ENCODE results near the gene RTTN.
"Not testable (repeated sequence)": the region's sequence is repeated elsewhere in the genome, so short reads cannot be mapped to it uniquely, and the experiment has no call there.

Gene RTTN, protein sequence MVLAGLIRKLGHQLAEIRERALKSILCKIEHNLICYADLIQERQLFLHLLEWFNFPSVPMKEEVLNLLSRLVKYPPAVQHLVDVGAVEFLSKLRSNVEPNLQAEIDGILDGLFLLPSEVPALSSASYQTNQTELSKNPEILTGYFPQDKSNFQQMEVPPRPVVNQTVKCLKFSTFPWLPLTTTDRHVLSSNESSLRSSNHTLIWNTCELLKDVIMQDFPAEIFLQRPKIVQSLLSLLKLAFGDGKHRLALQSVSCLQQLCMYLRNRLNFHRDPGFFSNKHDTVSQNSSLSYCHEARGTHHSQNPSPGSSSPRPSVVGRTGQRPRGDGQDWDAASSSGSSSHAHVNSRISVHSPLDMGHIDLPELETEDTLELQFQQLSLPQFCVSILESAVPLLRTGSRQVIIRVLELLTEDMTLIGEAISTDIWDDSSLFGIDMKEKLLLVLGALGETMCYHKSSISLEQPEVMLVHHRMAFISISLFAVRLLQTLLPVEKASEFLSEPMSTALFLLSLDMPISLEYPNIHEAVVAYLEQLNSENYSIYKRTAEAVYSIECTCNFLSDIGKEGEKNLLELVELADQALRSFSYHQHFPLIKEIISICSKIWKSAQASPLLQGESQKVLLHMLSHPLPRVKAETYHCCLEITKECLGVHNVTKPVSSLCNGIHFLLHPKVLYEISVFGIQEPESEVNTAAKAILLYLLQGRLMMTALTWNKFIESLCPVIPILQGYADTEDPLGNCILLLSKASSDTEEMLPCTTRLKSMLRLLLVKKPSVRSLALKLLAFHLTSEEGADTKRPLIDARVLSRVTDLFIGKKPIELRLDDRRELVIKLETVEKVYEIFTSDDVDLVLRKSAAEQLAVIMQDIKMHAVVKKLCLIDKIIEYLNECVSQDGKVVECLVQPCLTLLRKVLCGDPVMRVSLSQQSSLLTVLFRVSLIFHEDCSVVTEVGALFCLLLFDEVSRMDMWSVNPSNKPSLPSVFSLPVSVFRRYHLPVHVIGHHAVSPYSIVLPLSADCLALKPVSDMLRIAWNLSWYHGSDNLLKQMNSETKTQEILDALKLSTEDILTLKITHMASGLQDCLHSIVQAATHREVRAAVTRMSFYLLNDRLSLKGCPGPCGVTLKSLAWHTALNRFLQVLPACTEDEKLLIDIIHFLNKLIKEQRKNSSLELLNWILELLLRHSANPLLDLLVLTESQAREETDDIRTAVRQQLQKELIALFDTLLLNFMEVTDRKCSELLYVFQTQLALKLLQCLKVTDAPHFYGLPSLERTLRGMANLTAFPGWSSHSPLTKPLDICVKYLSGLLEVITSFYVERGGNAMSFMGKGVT (N-terminal part only)

DNA sequence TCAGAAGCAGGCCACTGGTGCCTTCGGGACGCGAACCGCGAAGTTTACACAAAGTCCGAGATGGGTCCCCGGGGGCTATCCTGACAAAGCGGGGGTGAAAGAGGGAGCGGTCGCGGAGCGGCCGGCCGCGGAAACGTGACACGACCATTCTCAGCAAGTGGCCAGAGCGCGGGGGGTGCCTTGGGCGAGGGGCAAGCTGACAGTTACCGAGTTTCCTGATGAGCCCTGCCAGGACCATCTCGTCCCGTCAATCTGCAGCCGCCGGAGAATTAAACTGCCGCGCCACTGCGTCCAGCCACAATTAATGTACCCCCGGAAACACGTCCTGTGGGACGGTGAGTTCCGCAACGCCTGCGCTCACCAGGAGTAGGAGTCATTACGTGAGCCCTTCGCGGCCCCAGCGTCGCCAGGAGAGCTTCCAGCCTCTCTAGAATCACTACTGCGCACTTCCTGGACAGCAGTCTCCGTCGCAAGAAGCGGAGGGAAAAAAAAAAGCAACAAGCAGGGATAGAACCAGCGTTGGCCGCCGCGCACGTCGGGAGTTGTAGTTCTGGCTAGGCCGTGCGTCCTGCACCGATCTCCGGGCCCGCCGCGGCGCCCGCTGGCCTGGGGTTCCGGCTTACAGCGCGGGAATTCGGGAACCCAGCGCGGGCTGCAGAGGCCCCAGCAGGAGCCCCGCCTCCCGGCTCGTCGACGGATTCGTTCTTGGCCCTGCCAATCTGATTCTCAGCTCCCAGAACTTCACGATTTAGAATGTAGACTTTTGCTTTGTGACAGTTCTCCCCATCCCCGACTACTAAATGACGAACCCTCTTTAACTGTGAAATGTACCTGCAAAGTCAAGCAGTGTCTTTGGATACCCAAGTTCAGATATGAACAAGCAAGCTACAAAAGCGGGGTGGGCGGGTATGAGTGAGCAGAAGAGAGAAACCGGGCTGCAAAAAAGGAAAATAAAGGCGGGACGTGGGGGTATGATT is at the start of gene RTTN:
RTTN (minus strand) TSS at position 267 of the 977 bp plus-strand sequence; CDS start at position 238, 29 bp downstream.
- DNase-seq (ENCODE audit: low spot score) = peak; percentile 94

DNA sequence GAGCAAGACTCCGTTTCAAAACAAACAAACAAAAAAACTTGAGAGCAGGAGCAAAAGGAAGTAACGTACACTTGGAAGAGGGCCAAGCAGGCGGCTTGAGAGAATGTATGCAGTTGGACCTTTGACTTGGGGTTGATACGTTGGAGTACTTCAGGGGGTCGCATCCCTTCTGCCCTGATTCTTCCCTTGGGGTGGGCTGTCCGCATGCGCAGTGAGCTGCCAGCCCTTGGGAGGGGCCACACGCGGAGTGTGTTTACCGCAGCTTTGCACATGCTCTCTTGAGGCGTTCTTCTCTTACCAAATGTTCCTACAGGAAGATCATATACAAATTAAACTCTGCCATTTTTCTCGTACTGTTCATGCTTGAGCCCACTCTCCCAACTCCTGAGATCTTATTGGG is 45.3 kb upstream of the RTTN start:
- no peak for DNase-seq (ENCODE audit: low spot score)

DNA sequence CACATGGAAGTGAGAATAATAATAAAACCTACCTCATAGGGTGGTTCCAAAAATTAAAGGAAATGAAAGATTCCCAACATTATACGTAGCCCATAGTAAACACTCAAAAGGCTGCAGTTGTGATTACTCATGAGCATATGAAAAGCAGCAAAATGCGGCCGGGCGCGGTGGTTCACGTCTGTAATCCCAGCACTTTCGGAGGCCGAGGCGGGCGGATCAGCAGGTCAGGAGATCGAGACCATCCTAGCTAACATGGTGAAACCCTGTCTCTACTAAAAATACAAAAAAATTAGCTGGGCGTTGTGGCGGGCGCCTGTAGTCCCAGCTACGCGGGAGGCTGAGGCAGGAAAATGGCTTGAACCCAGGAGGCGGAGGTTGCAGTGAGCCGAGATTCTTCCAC is 44.4 kb upstream of the RTTN start:
- not testable (repeated sequence) for DNase-seq (ENCODE audit: low spot score)

DNA sequence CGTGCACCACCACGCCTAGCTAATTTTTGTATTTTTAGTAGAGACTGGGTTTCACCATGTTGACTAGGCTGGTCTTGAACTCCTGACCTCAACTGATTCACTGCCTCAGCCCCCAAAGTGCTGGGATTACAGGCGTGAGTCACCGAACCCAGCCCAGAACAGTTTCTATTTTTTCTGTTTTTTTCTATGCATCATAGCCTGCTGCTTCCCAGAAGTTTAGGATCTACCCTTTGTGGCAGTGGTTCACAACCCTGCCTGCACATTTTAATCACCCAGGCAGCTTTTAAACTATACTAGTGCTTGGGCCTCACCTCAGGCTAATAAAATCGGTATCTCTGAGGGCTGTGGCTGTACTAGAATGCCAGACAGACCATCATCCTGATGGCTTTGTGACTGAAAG is 43.6 kb upstream of the RTTN start:
- DNase-seq (ENCODE audit: low spot score) = no peak

DNA sequence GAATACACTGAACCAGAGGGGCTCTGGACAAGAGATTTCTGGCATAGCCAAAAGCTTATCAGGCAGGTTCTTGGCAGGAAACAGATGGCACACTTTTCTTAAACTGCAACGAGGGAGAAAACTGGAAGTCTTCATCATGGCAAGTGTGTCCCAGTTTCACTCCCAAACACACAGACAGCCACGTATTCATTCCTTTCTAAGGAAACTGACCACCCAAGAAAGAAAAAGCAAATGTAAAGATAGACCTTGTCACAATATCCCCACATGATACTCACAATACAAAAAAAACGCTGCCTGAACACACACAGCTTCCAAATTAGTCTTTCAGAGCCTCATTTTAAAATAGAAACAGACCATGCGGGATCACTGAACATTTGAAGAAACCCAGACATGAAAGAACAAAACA is 40.6 kb upstream of the RTTN start:
- no peak for DNase-seq (ENCODE audit: low spot score)

DNA sequence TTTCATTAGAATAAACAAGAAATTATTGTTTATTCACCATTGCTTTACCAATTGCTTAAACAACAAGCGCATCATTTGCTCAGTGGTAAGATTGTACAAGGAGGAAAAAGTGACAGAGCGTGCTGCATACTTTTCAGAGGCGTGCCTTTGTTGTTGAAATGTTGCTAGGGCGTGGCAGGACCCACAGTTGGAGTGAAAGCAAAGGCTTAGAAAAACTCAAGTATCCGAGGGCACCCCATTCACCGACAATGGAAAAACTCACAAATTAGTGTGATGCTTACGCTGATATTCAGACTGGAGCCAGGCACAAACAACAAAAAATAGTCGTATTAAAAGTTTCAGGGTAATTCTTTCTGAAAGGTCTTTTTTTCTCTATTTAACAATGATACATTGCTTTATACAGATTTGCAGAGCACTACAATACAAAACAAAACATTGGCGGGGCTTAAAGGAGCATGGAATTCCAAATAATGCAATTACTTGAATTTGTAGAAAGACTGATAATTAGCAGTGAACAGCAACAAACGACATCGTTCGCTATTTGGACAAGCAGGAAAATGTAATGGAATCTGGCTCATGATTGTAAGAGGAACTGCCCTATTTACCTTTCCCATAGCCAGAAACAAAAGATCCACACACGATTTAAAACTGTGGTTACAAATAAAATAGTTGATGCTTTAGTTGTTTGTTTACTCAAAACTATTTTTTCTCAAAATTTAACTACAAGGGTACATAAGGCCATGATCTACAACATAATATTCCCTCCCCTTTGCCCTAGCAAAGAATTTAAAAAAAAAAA is 37.8 kb upstream of the RTTN start:
- DNase-seq (ENCODE audit: low spot score) = no peak

DNA sequence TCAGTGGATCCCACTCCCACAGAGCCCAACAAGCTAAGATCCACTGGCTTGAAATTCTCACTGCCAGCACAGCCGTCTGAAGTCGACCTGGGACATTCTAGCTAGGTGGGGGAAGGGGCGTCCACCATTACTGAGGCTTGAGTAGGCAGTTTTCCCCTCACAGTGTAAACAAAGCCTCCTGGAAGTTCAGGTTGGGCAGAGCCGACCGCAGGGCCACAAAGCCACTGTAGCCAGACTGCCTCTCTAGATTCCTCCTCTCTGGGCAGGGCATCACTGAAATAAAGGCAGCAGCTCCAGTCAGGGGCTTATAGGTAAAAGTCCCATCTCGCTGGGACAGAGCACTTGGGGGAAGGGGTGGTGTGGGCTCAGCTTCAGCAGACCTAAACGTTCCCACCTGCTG is 31.4 kb upstream of the RTTN start:
- not testable (repeated sequence) for DNase-seq (ENCODE audit: low spot score)

DNA sequence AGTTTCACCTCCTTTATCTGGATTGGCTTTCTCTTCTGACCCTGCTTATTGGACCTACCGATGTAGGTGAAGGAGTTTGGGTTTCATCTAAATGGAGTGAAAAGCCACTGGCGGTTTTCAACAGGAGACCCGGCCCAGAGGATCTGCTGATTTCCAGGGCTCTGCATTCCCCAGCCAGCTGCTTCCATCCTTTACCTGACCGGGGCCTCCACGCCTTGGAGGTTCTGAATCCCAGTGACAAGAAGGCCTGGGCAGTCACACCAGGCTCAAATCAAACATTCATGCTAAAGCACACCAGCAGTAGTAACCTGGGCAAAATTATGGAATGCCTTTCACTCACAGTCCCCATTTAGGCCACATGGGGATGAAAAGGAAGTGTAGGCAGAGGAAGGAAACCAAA is 30.0 kb upstream of the RTTN start:
- DNase-seq (ENCODE audit: low spot score) = no peak

DNA sequence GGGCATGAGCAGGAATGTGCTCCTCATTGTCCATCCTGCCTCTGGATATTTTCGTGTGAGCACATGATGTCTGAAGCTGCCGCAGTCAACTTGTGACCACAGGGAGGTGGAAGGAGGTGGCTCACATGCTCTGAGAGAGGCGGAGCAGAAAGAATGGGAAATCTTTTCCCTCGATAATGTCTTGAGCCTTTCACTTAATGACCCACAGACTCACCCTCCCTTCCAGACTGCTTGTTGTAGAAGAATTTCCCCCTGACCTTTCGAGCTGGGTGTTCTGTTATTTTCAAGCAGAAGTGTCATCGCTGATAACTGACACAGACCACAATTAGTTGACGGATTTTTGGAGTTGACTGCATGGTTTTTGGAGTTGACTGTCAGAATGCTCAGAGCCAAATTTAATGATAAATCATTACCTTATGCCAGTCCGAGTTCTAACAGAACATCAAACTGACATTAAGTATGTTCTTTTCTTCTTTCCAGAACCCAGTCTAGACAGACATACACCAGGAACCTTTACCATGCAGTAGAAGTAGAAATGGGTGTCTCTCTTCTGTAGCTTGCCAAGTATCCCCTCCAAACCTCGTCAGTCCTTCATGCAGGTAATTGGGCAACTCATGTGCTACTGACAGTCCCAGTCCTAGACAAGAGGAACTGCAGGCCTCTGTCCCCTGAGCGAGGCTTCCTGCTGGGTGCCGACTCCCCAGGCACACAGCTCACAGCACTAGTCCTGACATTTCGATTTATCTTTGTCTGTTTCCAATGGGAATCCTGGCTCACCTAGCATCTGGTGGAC is 29.4 kb upstream of the RTTN start:
- no peak for DNase-seq (ENCODE audit: low spot score)

DNA sequence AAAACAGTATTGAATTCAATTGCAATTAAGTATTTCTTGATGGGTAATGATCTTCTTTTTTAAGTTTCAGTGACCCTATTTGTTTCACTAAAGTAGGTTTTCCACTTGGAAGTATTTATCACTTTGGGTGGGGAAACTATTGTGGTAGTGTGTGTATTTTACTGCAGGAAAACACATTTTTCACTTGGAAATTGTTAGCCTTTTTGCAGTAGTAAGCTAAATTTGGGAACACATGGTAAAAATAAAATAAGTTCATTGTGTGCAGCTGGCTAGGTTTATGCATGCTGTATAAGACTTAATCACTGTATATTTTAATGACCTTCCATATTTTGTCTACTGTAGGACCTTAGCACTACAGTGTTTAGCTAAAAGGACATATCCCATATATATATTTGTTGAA is 28.5 kb upstream of the RTTN start:
- no peak for DNase-seq (ENCODE audit: low spot score)

DNA sequence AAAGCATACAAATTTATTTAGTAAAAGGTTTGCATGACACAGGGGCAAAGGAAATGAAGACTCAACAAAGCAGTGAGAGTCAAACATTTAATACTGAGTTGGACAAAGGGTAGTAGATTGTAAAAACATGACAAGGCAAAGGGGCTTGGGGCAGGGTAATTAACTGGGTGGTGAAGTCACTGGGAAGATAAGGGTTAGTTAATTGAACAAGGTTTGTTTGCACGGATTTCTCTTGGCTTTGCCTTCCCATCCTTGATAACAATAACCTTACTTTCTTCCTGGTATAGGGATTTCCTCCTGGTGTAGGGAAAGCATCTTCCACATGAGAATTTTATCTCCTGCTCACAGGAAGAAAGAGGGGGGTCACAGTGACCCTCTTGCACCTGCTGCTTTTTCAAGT is 26.8 kb upstream of the RTTN start:
- DNase-seq (ENCODE audit: low spot score) = no peak

DNA sequence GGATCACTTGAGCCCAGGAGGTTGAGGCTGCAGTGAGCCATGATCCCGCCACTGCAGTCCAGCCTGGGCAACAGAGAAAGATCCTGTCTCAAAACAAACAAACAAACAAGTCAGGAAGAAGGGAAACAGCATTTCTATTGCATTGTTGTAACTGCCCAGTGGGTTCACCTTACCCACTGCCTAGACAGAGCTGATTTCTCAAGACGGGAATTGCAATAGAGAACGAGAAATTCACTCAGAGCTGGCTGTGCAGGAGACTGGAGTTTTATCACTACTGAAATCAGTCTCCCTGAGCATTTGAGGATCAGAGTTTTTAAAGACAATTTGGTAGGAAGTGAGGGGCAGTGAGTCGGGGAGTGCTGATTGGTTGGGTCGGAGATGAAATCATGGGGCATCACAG is 24.2 kb upstream of the RTTN start:
- DNase-seq (ENCODE audit: low spot score) = no peak

DNA sequence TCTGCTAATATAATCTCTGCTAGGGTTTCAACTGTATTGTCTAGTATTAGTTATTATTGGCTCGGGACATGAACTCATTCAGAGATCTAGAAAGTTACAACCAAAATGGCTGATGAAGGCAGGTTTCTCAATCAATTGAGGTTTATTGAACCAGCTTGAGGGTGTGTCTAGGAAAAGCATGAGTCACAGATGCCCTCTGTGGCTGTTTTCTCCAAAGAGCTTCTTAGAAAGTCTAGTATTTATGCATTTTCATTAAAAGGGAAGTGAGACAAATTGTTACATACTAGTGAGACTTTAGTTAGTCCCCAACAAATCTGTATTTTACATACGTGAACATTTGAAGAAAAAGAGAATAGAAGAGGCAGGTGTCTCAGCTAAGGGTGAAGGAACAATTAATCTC is 23.0 kb upstream of the RTTN start:
- no peak for DNase-seq (ENCODE audit: low spot score)

DNA sequence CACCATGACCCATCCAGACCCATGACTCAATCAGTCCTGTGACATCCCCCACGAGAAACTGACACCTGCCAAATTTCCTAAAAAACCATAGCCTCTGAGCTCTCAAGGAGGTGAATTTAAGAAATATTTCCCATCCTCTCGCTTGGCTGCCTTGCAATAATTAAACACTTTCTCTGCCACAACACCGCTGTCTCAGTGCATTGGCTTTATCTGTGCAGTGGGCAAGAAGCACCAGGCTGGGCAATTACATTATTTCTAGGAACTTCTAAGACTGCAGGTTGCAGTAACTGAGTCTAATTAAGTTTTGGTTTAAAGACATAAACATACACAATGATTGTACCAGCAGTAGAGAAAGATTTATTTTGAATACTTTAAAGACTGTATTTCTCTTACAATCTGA is 22.0 kb upstream of the RTTN start:
- no peak for DNase-seq (ENCODE audit: low spot score)

DNA sequence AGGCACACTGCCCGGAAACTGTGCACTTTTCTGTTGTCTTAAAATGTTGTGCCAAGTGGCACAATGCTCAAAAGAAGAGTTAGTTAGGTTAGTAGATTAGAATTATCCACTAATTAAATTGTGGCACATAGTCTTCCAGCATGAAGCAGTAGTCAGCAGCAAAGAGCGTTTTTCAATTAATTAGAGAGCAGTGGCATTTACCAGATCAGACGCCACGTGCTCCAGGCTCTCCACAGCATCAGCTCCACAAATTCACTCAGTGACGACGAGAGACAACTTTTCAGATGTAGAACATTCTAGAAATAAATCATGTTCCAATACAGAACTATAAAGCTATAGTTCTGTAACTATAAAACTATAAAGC is 16.4 kb upstream of the RTTN start:
- DNase-seq (ENCODE audit: low spot score) = no peak

DNA sequence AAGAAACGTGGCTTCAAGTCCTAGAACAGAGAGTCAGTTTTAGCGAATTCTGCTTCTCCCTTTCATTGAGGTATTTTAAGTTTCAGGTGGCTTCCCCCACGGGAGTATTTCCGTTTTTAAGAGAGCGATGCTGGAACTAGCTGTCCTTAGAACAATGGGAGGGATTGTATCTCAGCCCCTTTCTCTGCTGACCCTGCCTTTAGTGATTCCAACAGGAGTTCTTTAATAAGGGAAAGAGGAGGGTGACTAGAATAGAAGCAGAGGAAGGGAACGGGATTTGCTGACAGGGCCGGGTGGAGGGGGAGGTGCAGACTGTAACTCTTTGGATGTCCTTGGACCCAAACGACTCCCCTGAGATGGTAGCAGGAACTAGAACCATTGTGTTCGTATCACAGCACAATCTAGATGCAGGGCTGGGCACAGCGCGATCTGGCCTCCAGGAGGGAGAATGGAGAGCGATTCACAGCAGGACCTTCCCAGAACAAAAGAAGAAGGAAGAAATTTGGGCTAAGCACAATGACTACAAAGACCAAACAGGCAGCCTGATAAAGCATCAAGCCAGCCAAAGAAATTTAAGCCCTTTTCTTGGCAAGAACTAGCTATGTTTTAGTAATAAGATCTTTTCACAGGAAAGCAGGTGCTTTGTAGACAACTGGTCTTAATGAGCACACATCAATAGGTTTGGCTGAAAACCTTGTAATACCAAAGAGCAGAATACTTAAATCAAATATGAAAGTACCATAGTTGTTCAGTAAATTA is 15.8 kb upstream of the RTTN start:
- DNase-seq (ENCODE audit: low spot score) = peak; percentile 53

DNA sequence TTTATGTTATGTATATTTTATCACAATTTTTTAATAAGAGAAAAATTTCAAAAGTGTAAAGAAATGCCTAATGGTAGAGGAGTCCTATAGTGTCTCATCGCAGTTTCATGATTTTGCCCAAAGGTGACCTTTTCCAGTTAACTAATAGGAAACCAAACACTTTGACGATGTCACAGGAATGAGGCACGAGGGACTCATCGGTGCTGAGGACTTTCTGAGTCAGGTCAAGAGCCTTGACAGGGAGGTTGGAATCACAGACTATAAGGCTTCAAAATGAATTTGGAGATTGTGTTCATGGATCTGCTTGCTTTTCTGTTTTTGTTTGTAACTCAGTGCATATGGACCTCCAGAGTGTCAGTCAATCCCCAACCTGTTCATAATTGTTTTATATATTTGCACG is 15.1 kb upstream of the RTTN start:
- DNase-seq (ENCODE audit: low spot score) = no peak

DNA sequence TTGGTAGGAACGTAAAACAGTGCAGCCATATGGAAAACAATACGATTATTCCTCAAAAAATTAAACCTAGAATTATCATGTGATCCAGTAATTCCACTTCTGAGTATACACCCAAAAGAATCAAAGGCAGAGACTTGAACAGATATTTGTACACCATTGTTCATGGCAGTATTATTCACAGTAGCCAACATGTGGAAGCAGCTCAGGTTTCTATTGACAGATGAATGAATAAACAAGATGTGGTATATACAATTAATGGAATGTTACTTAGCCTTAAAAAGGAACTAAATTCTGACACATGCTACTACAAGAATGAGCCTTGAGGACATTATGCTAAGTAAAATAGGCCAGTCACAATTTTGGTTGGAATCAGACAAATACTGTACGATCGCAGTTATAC is 14.2 kb upstream of the RTTN start:
- DNase-seq (ENCODE audit: low spot score) = no peak

DNA sequence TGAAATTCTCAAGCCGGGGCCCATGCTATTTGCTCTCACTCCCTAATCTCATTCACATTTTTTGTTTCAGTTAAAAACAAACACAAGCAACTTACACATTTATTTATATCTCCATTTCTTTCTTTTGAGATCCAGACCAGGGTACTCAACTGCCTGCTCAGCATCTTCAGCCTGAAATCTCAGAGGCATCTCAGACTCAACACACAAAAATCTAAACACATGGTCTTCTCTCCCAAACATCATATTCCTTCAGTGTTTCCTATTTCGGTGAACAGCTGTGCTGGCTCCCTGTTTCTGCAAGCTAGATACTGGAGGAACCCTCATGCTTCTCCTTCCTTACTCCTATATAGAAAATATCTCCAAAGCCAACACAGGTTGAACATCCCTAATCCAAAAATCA is 11.3 kb upstream of the RTTN start:
- no peak for DNase-seq (ENCODE audit: low spot score)

Measured in iPS-NIHi11 (cell line).